Activated T-helper 1 cell treated with anti-CD3 and anti-CD28 coated beads, Interleukin-12 subunit alpha, Interleukin-12 subunit beta, Interleukin-2, Interleukin-4 antibody, amounts not matched to agents 30 ng/mL and 10 ng/mL and 1 ng/mL, durations not matched to agents 14 hours and 24 hours and 36 hours (primary cell): ENCODE measurements around the gene SHANK3. TPM values are rescaled to one million over a fixed set of nuclear protein-coding genes. Genes with fewer than 3 reads are reported as not detected.
"Not testable (repeated sequence)": the region's sequence is repeated elsewhere in the genome, so short reads cannot be mapped to it uniquely, and the experiment has no call there.

Experiments
- DNase-seq: peaks from one replicate; pipeline ENCODE4 v3.0.0; 2021; ENCODE audit warnings: low spot score
- H3K27ac Mint-ChIP-seq: one replicate; pipeline ENCODE4 v1.8.0; 2021; ENCODE audit warnings: mild to moderate bottlenecking, mixed read lengths
- H3K27me3 Mint-ChIP-seq: one replicate; pipeline ENCODE4 v1.8.0; 2022; ENCODE audit warnings: mild to moderate bottlenecking, moderate library complexity, mixed read lengths; ENCODE audit not compliant: insufficient read depth
- H3K36me3 Mint-ChIP-seq: one replicate; pipeline ENCODE4 v1.8.0; 2021; ENCODE audit warnings: low read depth, mixed read lengths
- H3K4me1 Mint-ChIP-seq: one replicate; pipeline ENCODE4 v1.8.0; 2021; ENCODE audit warnings: low read depth, mixed read lengths
- H3K4me3 Mint-ChIP-seq: one replicate; pipeline ENCODE4 v1.8.0; 2021; ENCODE audit warnings: mild to moderate bottlenecking, moderate library complexity, mixed read lengths
- H3K9me3 Mint-ChIP-seq: one replicate; pipeline ENCODE4 v1.8.0; 2021; ENCODE audit warnings: mixed read lengths
- intact Hi-C: fragments of 100-400 bp; cut with micrococcal nuclease; formaldehyde crosslinking; loops from one replicate; pipeline ENCODE4 v1.15.1; 2024
- total RNA-seq: library from RNA; stranded (reverse); gene quantifications from 2 replicates; pipeline ENCODE4 v1.2.3, GENCODE V29; 2022

The SHANK3 gene
- total RNA-seq, 1 donor from 2014 or later, result 0.10 TPM

DNA sequence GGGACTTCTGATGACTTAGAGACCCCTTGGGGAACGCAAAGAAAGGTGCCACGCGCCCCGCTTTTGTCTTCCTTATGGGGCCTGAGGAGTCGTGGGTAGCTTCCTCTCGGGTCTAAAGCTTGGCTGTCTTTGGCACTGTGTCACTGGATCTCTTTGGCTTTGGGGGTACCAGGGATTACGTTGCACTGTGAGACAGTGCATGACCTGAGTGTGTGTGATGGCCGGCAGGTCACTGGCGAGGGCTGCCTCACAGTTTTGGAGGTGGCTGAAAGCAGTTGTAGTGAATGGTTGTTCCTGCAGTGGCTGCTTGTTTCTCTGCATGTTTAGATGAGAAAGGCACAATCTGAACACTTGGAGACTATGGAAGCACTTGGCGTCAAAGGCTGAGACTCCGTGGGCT lies 38.9 kb upstream of the SHANK3 start:
- Mint-ChIP-seq H3K4me1 (peaks cover 3% of the 10 kb centered on the region), H3K36me3 (no peaks in the 10 kb centered on the region), H3K27ac (no peak overlapping the region), H3K4me3 (no peak overlapping the region), H3K9me3 (no peaks in the 10 kb centered on the region), H3K27me3 (peaks cover 2% of the 10 kb centered on the region)
- intact Hi-C loops, result no loop called here
- no peak for DNase-seq

DNA sequence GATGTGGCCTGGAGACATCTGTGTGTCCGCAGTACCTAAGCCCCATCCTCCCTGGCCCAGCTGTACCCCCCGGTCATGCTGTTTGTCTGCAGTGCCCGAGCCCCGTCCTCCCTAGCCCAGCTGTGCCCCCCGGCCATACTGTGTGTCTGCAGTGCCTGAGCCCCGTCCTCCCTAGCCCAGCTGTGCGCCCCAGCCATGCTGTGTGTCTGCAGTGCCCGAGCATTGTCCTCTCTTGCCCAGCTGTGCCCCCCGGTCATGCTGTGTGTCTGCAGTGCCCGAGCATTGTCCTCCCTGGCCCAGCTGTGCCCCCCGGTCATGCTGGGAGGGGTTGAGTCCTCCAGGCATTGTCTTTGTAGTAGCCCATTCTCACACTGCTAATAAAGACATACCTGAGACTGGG lies 37.0 kb upstream of the SHANK3 start:
- Mint-ChIP-seq H3K36me3 (no peaks in the 10 kb centered on the region), H3K4me3 (no peak overlapping the region), H3K9me3 (no peaks in the 10 kb centered on the region), H3K27me3 (peaks cover 2% of the 10 kb centered on the region), H3K27ac (no peak overlapping the region), H3K4me1 (no peaks in the 10 kb centered on the region)
- intact Hi-C loops, result no loop called here
- DNase-seq, result no peak

DNA sequence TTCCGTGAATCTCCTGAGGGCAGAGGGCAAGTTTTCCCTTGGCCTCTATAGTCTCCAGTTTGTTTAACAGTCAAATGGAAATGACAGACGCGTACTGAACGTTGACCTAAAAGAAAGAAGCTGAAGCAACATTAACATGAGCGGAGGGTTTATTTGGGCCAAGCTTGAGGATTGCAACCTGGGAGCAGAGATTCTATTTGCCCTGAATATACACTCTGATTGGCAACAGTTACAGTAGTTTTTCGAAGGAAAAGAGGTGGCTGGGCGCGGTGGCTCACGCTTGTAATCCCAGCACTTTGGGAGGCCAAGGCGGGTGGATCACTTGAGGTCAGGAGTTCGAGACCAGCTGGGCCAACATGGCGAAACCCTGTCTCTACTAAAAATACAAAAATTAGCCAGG lies 32.3 kb upstream of the SHANK3 start:
- H3K27ac Mint-ChIP-seq, H3K4me3 Mint-ChIP-seq, H3K36me3 Mint-ChIP-seq, H3K9me3 Mint-ChIP-seq, H3K4me1 Mint-ChIP-seq, DNase-seq, H3K27me3 Mint-ChIP-seq, intact Hi-C loops: not testable (repeated sequence)

DNA sequence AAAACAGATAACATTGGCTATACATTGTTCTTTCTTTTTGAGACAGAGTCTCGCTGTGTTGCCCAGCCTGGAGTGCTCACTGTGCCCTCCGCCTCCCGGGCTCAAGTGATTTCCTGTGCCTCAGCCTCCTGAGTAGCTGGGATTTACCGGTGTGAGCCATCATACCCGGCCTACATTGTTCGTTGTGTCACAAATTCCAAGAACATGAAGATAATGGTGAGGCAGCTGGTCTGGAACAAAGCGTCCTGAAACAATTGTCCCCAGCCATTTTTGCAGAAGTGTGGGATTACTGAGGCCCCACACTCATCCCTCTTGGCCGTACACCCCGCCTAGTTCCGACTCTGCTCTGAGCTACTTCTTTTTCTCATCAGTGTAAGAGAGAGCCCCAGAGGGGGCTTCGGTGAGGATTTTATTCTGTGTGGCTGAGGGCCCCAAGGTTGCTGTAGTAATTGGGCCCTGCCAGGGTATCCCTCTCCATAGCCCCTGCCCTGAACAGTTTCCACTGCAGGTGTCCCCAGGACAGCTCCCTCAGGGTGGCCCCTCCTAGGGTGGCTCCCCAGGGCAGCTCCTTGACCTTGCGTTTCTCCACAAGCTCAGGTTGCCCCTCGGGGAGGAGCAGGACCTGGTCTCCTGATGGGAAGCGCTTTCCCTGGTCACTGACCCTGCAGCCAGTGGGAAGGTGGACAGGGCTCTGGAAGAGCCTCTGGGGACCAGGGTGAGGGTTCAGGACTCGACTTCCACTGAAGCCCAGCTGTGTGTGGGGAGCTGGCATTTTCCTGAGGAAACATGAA lies 31.6 kb upstream of the SHANK3 start:
- Mint-ChIP-seq H3K27me3 (peaks cover 2% of the 10 kb centered on the region), H3K4me1 (no peaks in the 10 kb centered on the region), H3K36me3 (no peaks in the 10 kb centered on the region), H3K27ac (no peak overlapping the region), H3K4me3 (no peak overlapping the region), H3K9me3 (no peaks in the 10 kb centered on the region)
- DNase-seq, result no peak
- intact Hi-C loops, result no loop called here

DNA sequence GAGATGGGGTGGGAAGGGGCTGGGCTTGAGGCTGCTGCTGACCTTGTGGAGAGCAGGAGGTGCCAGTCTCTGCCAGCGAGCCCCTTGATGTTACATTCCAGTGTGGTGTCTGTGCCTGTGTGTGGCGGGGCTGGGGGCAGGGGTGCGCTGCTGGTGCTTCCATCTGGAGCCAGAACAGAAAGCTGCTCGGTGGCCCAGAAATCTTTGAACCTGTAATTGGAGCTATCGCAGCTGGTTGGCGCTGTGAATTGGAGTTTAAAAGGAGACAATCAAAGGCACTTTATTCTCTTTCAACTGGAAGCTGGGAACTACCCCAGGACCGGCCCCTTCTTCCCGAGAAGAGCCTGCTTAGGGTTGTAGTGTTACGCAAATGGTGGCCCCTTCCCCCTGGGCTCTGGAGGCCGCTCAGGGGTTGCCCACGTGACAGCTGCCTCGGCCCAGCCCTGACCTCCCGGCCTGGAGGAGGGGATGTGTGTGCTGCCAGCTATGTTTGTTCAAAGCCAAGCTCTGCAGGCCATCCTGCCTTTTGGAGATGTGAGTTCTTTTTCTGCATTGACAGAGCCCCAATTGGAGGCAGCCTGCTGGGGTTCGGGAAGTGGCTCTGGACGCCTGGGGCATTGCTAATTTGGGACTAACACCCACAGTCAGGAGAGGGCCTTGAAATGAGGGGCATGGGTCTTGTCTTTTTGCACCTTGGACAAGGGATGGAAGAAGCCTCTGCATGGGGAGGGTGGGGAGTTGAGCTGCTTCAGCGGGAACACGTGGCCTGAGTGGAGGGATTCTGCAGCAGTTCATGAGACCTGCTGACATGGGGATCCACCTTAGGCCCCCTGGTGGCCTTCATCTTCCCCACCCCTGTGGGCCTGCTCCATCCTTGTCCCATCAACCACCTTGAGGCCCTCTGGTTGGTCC lies 30.7 kb upstream of the SHANK3 start:
- H3K27ac Mint-ChIP-seq, result no peak overlapping the region
- intact Hi-C loops, result no loop called here
- no peak for DNase-seq
- no peaks in the 10 kb centered on the region for H3K36me3 Mint-ChIP-seq
- peaks cover 2% of the 10 kb centered on the region for H3K27me3 Mint-ChIP-seq
- no peaks in the 10 kb centered on the region for H3K4me1 Mint-ChIP-seq
- H3K4me3 Mint-ChIP-seq, result no peak overlapping the region
- no peaks in the 10 kb centered on the region for H3K9me3 Mint-ChIP-seq

DNA sequence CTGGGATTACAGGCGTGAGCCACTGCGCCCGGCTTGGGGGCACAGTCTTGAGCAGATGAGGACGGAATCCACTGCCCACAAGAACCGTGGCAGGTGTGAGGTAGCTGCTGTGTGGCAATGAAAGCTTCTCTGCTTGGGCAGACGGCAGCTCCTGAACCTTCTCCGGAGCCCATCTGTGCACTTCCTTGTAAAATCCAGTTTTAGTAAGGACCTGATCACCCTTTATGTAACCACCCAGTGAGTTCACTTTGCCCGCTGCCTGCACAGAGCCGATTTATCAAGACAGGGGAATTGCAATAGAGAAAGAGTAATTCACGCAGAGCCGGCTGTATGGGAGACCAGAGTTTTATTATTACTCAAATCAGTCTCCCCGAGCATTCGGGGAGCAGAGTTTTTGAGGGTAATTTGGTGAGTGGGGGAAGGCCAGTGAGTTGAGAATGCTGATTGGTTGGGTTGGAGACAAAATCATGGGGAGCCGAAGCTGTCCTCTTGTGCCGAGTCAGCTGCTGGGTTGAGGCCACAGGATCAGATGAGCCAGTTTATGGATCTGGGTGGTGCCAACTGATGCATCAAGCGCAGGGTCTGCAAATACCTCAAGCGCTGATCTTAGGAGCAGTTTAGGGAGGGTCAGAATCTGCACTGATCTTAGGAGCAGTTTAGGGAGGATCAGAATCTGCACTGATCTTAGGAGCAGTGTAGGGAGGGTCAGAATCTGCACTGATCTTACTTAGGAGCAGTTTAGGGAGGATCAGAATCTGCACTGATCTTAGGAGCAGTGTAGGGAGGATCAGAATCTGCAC lies 29.4 kb upstream of the SHANK3 start:
- DNase-seq, H3K27ac Mint-ChIP-seq, H3K27me3 Mint-ChIP-seq, H3K4me3 Mint-ChIP-seq, intact Hi-C loops, H3K4me1 Mint-ChIP-seq, H3K9me3 Mint-ChIP-seq, H3K36me3 Mint-ChIP-seq: not testable (repeated sequence)

DNA sequence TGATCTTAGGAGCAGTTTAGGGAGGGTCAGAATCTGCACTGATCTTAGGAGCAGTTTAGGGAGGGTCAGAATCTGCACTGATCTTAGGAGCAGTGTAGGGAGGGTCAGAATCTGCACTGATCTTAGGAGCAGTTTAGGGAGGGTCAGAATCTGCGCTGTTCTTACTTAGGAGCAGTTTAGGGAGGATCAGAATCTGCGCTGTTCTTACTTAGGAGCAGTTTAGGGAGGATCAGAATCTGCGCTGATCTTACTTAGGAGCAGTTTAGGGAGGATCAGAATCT lies 28.9 kb upstream of the SHANK3 start:
- H3K36me3 Mint-ChIP-seq, H3K4me1 Mint-ChIP-seq, intact Hi-C loops, H3K9me3 Mint-ChIP-seq, H3K27me3 Mint-ChIP-seq, H3K4me3 Mint-ChIP-seq, DNase-seq, H3K27ac Mint-ChIP-seq: not testable (repeated sequence)

DNA sequence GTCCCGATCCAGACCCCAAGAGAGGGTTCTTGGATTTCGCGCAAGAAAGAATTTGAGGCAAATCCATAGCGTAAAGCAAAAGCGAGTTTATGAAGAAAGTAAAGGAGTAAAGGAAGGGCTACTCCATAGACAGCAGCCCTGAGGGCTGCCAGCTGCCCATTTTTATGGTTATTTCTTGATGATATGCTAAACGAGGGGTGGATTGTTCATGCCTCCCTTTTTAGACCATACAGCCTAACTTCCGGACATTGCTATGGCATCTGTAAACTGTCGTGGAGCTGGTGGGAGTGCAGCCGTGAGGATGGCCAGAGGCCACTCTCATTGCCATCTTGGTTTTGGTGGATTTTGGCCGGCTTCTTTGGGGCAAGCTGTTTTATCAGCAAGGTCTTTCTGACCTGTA lies 19.4 kb upstream of the SHANK3 start:
- H3K9me3 Mint-ChIP-seq, result peaks cover 7% of the 10 kb centered on the region
- H3K27me3 Mint-ChIP-seq, result no peaks in the 10 kb centered on the region
- H3K4me1 Mint-ChIP-seq, result no peaks in the 10 kb centered on the region
- no peak for DNase-seq
- no peaks in the 10 kb centered on the region for H3K36me3 Mint-ChIP-seq
- H3K4me3 Mint-ChIP-seq, result no peak overlapping the region
- no peak overlapping the region for H3K27ac Mint-ChIP-seq
- intact Hi-C loops, result no loop called here

DNA sequence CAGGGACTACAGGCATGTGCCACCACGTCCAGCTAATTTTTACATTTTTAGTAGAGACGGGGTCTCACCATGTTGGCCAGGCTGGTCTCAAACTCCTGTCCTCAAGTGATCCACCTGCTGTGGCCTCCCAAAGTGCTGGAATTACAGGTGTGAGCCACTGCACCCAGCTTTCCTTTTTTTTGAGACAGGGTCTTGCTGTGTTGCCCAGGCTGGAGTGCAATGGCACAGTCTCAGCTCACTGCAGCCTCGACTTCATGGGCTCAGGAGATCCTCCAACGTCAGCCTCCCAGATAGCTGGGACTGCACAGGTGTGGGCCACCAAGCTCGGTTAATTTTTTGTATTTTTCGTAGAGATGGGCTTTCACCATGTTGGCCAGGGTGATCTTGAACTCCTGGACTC lies 18.0 kb upstream of the SHANK3 start:
- intact Hi-C loops, DNase-seq, H3K9me3 Mint-ChIP-seq, H3K27me3 Mint-ChIP-seq, H3K4me3 Mint-ChIP-seq, H3K4me1 Mint-ChIP-seq, H3K27ac Mint-ChIP-seq, H3K36me3 Mint-ChIP-seq: not testable (repeated sequence)

DNA sequence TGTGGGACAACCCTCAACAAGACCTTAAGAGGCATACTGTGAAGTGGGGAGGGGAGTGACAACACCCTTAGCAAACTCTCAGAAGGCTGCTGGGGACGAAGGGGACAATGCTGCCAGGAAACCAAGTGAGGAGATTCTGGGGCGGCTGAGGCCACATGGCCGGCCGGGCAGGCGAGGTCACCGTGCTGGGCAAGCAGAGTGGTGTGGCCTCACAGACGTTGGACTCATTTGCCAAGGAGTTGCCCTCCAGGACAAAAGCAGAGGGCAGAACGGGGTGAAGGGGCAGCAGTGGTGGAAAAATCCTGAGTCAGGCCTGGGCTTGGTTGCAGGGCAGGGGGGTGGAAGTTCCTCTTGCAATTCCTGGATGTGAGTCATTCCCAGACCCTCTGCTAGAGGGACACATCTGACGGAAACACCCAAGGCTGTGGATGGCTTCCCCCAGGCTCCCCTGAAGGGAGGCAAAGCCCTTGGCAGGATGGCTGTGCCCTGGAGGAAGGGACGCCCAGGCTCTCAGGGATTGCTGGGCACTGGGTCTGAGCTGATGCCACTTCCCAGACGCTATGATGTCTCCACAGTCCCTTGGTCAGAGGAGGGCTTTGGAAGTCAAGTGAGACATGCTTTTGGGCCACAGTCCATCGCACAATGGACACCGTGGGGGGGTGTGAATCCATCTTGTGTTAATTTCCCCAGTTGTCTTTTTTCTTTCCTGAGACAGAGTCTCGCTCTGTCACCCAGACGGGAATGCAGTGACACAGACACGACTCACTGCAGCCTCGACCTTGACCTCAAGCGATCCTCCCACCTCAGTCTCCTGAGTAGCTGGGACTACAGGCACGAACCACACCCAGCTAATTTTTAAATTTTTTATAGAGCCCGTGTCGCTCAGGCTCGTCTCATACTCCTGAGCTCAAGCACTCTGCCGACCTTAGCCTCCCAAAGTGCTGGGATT lies 16.2 kb upstream of the SHANK3 start:
- intact Hi-C loops, result no loop called here
- Mint-ChIP-seq H3K36me3 (no peaks in the 10 kb centered on the region), H3K27me3 (peaks cover 2% of the 10 kb centered on the region), H3K9me3 (no peaks in the 10 kb centered on the region), H3K27ac (no peak overlapping the region), H3K4me1 (no peaks in the 10 kb centered on the region), H3K4me3 (no peak overlapping the region)
- no peak for DNase-seq

DNA sequence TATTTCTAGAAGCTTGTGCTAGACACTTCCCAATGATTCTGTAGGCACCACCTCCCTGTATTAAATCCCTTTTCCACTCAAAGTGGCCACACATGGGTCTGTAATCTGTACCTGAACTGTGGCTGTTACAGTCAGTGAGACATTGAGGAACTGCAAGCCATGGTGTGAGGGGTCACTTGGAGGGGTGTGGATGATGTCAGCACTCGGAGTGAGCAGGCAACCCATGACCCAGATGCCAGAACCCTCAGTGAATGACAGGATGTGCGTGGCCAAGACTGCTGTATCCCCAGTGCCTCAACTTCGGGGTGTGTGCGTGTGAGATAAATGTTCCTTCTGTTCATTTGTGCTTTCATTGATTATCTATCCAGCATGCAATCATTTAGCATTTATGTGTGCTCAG lies 14.7 kb upstream of the SHANK3 start:
- intact Hi-C loops, result no loop called here
- Mint-ChIP-seq H3K4me1 (no peaks in the 10 kb centered on the region), H3K27me3 (peaks cover 2% of the 10 kb centered on the region), H3K4me3 (no peak overlapping the region), H3K9me3 (no peaks in the 10 kb centered on the region), H3K36me3 (no peaks in the 10 kb centered on the region), H3K27ac (no peak overlapping the region)
- DNase-seq, result no peak

DNA sequence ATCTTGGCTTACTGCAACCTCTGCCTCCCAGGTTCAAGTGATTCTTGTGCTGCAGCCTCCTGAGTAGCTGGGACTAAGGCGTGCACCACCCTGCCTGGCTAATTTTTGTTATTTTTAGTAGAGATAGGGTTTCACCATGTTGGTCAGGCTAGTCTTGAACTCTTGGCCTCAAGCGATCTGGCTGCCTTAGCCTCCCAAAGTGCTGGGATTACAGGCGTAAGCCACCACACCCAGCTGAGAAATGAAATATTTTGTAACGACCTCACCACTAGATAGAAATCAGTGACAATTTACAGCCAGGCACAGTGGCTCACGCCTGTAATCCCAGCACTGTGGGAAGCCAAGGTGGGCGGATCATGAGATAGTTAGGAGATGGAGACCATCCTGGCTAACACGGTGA lies 12.9 kb upstream of the SHANK3 start:
- H3K4me1 Mint-ChIP-seq, H3K9me3 Mint-ChIP-seq, DNase-seq, H3K27me3 Mint-ChIP-seq, H3K36me3 Mint-ChIP-seq, intact Hi-C loops, H3K27ac Mint-ChIP-seq, H3K4me3 Mint-ChIP-seq: not testable (repeated sequence)
